Subcutaneous abdominal adipose tissue (tissue), 5 donors: ENCODE measurements around the gene CLCN1.
"Not testable (repeated sequence)": the region's sequence is repeated elsewhere in the genome, so short reads cannot be mapped to it uniquely, and the experiment has no call there.

Experiments
- H3K27ac ChIP-seq: one replicate; pipeline ENCODE4 v1.7.0; 2013; ENCODE audit warnings: low read depth, mild to moderate bottlenecking, inconsistent platforms, low read length, moderate library complexity
- H3K27me3 ChIP-seq, 5 donors: one replicate each; pipeline ENCODE4 v1.7.0; 2013; ENCODE audit warnings: low read length in 5 of 5, inconsistent platforms in 1 of 5; ENCODE audit not compliant: control insufficient read depth in 5 of 5, insufficient read depth in 4 of 5
- H3K36me3 ChIP-seq, 5 donors: one replicate each; pipeline ENCODE4 v1.7.0; 2013; ENCODE audit warnings: low read length in 5 of 5; ENCODE audit not compliant: control insufficient read depth in 5 of 5, insufficient read depth in 5 of 5
- H3K4me1 ChIP-seq, 5 donors: one replicate each; pipeline ENCODE4 v1.7.0; 2013; ENCODE audit warnings: low read length in 5 of 5, mild to moderate bottlenecking in 3 of 5, moderate library complexity in 1 of 5; ENCODE audit not compliant: control insufficient read depth in 5 of 5, insufficient read depth in 5 of 5
- H3K4me3 ChIP-seq, 5 donors: one replicate each; pipeline ENCODE4 v1.7.0; 2013; ENCODE audit warnings: low read length in 5 of 5, low read depth in 1 of 5
- H3K9ac ChIP-seq, 5 donors: one replicate each; pipeline ENCODE4 v1.7.0; 2013; ENCODE audit warnings: low read length in 5 of 5, mild to moderate bottlenecking in 4 of 5, moderate library complexity in 3 of 5
- H3K9me3 ChIP-seq, 5 donors: one replicate each; pipeline ENCODE4 v1.7.0; 2013; ENCODE audit warnings: low read length in 5 of 5; ENCODE audit not compliant: control insufficient read depth in 5 of 5
- donor health status: healthy.
- donor health status: healthy.
- donor health status: healthy.
- donor health status: healthy.
- donor health status: healthy.

The CLCN1 gene

DNA sequence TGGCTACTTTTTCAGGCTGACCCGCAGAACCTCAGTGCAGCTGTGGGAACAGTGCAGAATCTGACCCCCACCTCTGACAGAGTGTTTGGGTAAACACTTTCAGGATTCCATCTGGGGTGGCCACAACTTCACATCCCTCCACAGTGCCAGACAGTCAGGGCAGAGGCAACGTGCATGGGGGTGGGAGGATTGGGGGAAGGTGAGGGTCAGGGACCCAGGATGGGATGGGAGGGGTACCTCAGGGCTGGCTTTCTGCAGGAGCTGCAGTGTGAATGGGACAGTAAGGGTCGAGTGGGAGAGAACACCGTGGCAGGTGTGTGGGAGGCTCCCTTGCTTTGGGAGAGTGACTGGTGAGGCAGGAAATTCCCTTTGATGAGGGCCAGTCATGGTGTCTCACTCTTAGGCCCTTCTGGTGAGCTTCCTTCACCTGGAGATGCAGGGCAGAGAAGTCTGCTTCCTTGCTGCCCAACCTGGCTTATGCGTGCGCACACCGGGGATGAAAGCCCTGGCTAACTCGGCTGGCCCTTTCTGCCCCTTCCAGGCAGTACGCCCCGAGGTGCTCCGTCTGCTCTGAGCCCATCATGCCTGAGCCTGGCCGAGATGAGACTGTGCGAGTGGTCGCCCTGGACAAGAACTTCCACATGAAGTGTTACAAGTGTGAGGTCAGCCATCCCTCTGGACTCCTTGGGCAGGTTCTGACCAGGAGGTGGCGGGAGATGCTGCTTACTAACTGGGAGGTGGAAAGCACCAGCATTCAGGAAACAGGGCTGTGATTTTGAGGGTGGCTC lies 73.6 kb downstream of the CLCN1 start:
- no peaks in the 10 kb centered on the region for H3K27me3 ChIP-seq
- no peaks in the 10 kb centered on the region for H3K9me3 ChIP-seq
- H3K36me3 ChIP-seq = peaks cover 0 to 59% (median 44%) of the 10 kb centered on the region in 5 donors
- H3K27ac ChIP-seq = peak overlapping the region; percentile 96
- H3K9ac ChIP-seq = no peak overlapping the region
- peaks cover 18 to 91% (median 59%) of the 10 kb centered on the region in 5 donors for H3K4me1 ChIP-seq
- H3K4me3 ChIP-seq = no peak overlapping the region

DNA sequence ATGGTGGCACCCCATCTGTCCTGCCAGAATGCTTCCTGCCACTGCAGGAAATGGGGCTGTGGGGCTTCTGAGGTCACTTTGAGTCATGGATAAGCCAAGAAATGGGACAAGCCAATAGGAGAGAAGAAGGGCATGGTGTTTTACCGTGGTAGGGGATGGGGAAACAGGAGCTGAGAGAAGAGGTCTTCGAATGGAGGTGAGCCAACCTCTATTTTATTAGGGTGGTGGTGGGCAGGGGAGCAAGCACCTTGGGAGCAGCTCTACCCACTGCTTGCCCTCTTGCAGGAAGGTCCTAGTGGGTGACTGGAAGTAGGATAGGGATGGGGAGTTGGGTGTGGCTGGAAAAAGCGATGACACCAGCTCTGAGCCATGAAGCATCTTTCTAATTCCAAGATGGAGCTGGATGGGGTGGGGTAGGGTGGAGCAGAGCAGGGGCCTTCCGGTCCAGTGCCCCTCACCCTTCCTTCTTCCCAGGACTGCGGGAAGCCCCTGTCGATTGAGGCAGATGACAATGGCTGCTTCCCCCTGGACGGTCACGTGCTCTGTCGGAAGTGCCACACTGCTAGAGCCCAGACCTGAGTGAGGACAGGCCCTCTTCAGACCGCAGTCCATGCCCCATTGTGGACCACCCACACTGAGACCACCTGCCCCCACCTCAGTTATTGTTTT lies 74.3 kb downstream of the CLCN1 start:
- H3K27ac ChIP-seq = peak overlapping the region; percentile 96

DNA sequence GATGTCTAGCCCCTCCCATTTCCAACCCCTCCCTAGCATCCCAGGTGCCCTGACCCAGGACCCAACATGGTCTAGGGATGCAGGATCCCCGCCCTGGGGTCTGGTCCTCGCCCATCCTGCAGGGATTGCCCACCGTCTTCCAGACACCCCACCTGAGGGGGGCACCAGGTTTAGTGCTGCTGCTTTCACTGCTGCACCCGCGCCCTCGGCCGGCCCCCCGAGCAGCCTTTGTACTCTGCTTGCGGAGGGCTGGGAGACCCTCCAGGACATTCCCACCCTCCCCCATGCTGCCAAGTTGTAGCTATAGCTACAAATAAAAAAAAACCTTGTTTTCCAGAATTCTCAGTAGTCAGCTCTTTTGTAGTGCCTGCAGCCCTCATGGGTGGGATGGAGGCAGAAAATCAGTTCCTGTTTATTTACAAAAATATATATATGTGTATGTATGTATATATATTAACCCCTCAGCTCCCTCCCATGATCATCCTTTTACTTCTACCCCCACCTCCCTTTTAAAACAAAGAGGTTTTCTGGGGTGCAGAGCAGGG lies 74.9 kb downstream of the CLCN1 start:
- H3K36me3 ChIP-seq = peaks cover 0 to 54% (median 42%) of the 10 kb centered on the region in 5 donors

More for the DNA sequence above, 74.3 kb downstream of the CLCN1 start:
- Histone ChIP-seq H3K27me3 (no peaks in the 10 kb centered on the region), H3K9me3 (no peaks in the 10 kb centered on the region), H3K36me3 (peaks cover 0 to 55% (median 42%) of the 10 kb centered on the region in 5 donors), H3K4me3 (no peak overlapping the region), H3K9ac (no peak overlapping the region), H3K4me1 (peaks cover 18 to 91% (median 58%) of the 10 kb centered on the region in 5 donors)

DNA sequence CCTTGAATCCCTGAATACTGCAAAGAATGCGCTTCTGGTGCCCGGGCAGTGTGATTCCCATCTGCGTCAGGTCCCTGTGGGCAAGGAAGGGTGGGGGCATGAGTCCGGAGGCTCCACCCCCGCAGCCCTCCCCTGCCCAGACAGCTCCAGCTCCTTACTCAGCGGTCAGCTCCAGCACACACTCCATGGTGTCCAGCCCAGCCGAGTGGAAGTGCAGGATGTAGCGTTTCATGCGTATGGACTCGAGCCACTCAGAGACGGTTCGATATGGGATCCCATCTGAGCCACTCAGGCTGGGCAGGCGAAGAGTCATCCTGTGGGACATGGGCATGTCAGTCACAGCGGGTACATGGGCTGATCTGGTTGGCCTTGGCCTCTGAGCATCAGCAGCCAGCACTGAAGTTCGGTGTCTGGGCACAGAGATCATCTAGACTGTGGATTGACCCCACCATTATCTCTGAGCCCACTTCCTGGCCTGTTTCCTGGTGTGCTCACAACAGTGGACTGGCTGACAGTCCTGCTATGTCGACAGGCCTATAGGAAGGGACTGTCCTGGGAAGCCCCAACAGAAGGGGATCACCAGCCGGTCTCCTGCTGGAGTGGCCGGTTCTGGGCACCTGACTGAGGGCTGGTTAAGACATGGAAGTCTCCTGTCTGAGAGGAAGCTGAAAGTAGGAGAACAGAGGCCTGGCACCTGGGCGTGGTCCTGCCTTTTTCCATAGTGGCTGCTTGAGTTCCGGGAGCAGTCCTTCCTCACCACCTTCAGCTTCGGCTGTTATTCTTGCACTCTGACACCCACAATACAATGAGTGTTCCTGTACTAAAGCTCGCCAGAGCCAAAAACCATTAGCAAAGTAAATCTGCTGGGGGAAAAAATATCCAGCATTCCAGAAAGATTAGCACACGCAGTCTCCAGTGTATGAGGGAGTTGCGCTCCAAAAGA lies 75.8 kb downstream of the CLCN1 start:
- no peaks in the 10 kb centered on the region for H3K27me3 ChIP-seq
- peaks cover 0 to 50% (median 42%) of the 10 kb centered on the region in 5 donors for H3K36me3 ChIP-seq
- H3K4me3 ChIP-seq = peak overlapping the region; percentile 17 to 58 (median 28)
- H3K4me1 ChIP-seq = peaks cover 27 to 91% (median 58%) of the 10 kb centered on the region in 5 donors
- no peaks in the 10 kb centered on the region for H3K9me3 ChIP-seq
- H3K9ac ChIP-seq = peak overlapping the region; percentile 57 to 92 (median 65)
- H3K27ac ChIP-seq = peak overlapping the region; percentile 96

More for the DNA sequence above, 74.9 kb downstream of the CLCN1 start:
- no peaks in the 10 kb centered on the region for H3K9me3 ChIP-seq
- no peak overlapping the region for H3K9ac ChIP-seq
- H3K4me1 ChIP-seq = peaks cover 22 to 91% (median 58%) of the 10 kb centered on the region in 5 donors
- peak overlapping the region in 2 of 5 donors; percentile 17 to 47 for H3K4me3 ChIP-seq
- no peaks in the 10 kb centered on the region for H3K27me3 ChIP-seq
- H3K27ac ChIP-seq = peak overlapping the region; percentile 96

DNA sequence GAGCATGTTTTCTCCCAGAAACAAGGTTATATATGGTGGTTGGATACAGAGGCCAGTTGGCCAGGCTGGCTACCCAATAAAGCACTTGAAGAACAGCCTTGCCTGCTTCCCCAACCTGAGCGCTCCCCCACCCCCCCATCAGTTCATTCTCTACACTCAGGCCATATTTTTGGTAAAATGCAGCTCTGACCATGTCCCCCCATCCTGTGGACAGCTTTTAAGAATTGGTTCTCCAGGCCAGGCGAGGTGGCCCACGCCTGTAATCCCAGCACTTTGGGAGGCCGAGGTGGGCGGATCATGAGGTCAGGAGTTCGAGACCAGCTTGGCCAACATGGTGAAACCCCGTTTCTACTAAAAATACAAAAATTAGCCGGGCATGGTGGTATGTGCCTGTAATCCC lies 76.5 kb downstream of the CLCN1 start:
- Histone ChIP-seq H3K36me3 (peaks cover 0 to 46% (median 41%) of the 10 kb centered on the region in 5 donors), H3K4me3 (peak overlapping the region in 1 of 5 donors; percentile 6), H3K27ac (peak overlapping the region; percentile 96), H3K4me1 (peaks cover 27 to 88% (median 59%) of the 10 kb centered on the region in 5 donors)
- H3K9ac ChIP-seq, H3K9me3 ChIP-seq, H3K27me3 ChIP-seq: not testable (repeated sequence)

DNA sequence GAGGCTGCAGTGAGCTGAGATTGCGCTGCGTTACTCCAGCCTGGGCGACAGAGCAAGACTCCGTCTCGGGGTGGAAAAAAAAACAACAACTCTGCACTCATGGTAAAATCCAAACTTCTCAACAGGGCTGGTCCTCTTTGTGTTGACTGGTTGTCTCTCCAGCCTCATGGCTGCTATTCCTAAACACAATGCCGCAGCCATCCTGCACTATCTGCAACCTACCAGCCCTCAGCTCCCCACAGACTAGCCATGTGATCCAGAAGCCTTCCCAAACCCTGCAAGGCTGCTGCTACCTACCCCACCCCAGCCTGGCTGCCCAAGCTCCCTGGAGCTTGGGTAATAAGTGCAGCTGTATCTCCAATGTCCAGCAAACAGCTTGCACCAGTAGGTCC lies 77.0 kb downstream of the CLCN1 start:
- peaks cover 0 to 42% (median 36%) of the 10 kb centered on the region in 5 donors for H3K36me3 ChIP-seq

DNA sequence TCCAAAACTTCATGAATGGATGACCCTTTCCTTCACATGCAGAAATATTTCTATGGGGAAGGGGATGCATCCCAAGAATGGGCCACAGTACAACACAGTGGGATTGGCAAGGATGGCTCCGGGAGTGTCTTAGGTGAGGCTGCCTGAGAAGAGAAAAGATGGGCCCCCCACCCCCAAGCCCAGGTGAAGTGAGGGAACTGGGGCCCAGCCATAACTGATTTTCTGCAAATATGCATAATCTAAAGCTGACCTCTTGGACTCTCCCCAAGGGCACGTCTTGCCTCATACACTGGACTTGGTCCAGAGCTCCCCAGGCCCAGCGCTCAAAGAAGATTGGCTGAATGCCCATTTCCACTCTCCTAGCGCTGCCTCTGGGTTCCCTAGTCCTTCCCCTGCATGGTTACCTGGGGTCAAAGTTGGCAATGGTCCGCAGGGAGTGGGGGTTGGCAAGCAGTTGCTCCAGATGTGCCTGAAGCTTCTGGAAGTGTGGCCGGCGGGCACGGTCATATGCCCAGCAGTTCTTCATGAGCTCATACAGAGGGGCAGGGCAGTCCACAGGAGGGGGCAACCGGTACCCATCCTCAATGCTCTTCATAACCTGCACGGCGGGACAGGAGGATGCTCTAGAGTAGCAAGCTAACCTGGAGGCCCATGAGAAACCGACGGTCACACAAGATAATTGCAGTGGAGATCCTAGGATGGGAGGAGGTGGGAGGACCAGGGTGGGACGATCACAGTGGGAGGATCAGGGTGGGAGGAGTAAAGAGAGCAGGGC lies 77.5 kb downstream of the CLCN1 start:
- H3K9me3 ChIP-seq = no peaks in the 10 kb centered on the region
- H3K4me1 ChIP-seq = peaks cover 27 to 82% (median 59%) of the 10 kb centered on the region in 5 donors
- H3K4me3 ChIP-seq = no peak overlapping the region
- no peaks in the 10 kb centered on the region for H3K27me3 ChIP-seq
- H3K36me3 ChIP-seq = peaks cover 0 to 36% (median 31%) of the 10 kb centered on the region in 5 donors
- H3K9ac ChIP-seq = no peak overlapping the region
- H3K27ac ChIP-seq = peak overlapping the region; percentile 96

More for the DNA sequence above, 77.0 kb downstream of the CLCN1 start:
- Histone ChIP-seq H3K27me3 (no peaks in the 10 kb centered on the region), H3K4me3 (no peak overlapping the region), H3K9me3 (no peaks in the 10 kb centered on the region), H3K4me1 (peaks cover 27 to 84% (median 59%) of the 10 kb centered on the region in 5 donors), H3K27ac (peak overlapping the region; percentile 96), H3K9ac (no peak overlapping the region)

DNA sequence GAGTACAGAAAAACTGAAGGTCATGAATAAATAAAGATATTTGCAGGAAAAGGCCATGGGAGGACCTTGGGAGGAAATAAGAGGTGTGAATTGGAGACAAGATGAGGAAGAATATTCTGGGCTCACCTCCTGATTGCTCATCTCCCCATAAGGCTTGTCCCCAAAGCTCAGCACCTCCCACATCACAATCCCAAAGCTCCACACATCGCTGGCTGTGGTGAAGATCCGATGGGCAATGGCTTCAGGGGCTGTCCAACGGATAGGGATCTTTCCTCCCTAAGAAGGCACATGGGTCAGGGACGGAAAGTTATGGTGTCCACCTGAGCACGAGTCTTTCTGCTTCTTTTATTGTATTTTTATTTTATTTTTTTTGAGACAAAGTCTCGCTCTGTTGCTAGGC lies 78.2 kb downstream of the CLCN1 start:
- H3K9ac ChIP-seq = no peak overlapping the region
- H3K36me3 ChIP-seq = peaks cover 0 to 30% (median 25%) of the 10 kb centered on the region in 5 donors
- no peaks in the 10 kb centered on the region for H3K9me3 ChIP-seq
- no peak overlapping the region for H3K27ac ChIP-seq
- H3K4me1 ChIP-seq = peaks cover 27 to 76% (median 59%) of the 10 kb centered on the region in 5 donors
- no peak overlapping the region for H3K4me3 ChIP-seq
- no peaks in the 10 kb centered on the region for H3K27me3 ChIP-seq

DNA sequence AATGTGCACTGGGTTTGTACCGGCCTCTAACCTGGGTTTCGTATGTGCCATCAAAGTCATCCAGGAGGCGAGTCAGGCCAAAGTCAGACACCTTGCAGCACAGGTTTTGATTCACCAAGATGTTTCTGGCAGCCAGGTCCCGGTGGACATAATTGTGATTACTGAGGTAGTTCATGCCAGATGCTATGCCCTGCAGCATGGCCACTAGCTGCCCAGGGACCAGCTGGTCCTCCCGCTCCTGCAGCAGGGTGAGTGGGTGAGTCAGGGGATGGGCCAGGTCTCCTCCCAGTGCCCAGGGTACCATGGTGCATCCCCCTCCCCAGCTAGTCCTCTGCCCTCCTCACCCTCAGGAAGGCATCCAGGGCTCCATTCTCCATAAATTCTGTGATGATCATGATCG lies 78.9 kb downstream of the CLCN1 start:
- Histone ChIP-seq H3K9ac (no peak overlapping the region), H3K27ac (no peak overlapping the region), H3K4me1 (peaks cover 27 to 69% (median 59%) of the 10 kb centered on the region in 5 donors), H3K9me3 (no peaks in the 10 kb centered on the region), H3K27me3 (no peaks in the 10 kb centered on the region), H3K36me3 (peaks cover 0 to 23% (median 17%) of the 10 kb centered on the region in 5 donors), H3K4me3 (peak overlapping the region in 1 of 5 donors; percentile 8)
